GM19455 (cell line): ENCODE measurements around the gene PNPLA1.
"Not testable (repeated sequence)": the region's sequence is repeated elsewhere in the genome, so short reads cannot be mapped to it uniquely, and the experiment has no call there.

ENCODE experiments used
- ATAC-seq: cut with Tn5 transposase; IDR thresholded peaks from one replicate; pipeline ENCODE4 v1.9.1; 2021; ENCODE audit not compliant: unreplicated experiment

Gene PNPLA1

GRCh38 chr6:36333931-36334725, 64.3 kb downstream of the PNPLA1 start:
- no peak for ATAC-seq

GRCh38 chr6:36334832-36335459, 65.1 kb downstream of the PNPLA1 start:
- no peak for ATAC-seq

GRCh38 chr6:36335465-36336207, 65.8 kb downstream of the PNPLA1 start:
- ATAC-seq, result no peak

- ATAC-seq, result no peak
Observed at GRCh38 chr6:36336208-36336710, 66.4 kb downstream of the PNPLA1 start.

DNA sequence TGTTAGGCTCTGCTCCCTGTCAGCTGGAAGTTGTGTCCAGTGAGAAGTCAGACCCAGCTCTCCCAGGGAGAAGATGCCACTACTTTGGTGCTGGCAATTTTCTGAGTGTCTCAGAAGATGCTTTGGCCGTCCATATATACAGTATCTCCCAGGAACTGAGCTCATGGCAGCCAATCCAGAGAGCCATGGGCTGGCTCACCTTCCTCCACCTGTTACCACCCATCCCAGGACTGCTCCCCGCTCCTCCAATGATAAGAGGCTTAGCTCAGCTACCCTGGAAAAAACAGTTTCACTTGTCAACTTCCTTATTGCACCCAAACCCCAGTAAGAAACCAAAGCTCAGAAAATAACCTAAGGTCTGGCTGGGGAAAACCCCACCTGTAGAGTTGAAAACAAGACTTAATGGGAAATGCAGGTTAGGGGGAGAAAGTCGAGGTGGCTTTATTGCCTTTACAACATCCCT, 67.0 kb downstream of the PNPLA1 start, which contains the start of gene BNIP5:
Gene BNIP5 (minus strand): TSS at position 110 of the 463 bp plus-strand sequence. CDS start 6,198 bp downstream, outside the sequence.
- ATAC-seq, result no peak

DNA sequence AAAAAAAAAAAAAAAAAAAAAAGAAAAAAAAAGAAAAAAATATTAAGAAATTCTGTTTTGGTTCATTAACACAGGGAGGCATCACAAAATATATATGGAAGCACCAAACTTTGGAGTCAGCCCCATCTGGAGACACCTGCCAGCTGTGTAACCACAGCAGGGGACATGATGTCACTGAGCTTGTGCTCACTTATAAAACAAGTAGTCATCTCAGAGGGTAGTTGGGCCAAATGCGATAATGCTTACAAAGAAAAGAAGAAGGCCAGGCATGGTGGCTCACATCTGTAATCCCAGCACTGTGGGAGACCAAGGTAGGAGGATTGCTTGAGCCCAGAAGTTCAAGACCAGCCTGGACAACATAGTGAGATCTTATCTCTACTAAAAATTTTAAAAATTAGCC, 68.0 kb downstream of the PNPLA1 start:
- no peak for ATAC-seq

- not testable (repeated sequence) for ATAC-seq
Observed at GRCh38 chr6:36338223-36338622, 68.4 kb downstream of the PNPLA1 start.

DNA sequence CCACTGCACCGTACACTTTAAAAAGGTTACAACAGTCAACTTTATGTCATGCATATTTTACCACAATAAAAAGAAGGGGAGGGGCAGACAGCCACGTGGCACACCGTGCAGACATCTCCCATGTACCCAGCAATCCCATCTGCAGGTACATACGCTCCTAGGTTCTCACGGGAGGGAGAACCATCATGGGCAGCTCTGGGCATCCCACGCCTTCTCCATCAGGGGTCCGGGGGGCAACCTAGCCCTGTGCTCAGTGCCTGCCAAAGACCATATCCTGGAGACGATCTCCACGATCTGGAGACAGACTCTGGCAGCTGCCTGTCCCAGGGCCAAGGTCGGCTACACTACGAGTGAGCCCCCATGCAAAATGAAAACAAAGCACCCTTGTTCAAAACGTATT, 69.3 kb downstream of the PNPLA1 start:
- no peak for ATAC-seq

GRCh38 chr6:36340306-36340617, 70.4 kb downstream of the PNPLA1 start:
- no peak for ATAC-seq

DNA sequence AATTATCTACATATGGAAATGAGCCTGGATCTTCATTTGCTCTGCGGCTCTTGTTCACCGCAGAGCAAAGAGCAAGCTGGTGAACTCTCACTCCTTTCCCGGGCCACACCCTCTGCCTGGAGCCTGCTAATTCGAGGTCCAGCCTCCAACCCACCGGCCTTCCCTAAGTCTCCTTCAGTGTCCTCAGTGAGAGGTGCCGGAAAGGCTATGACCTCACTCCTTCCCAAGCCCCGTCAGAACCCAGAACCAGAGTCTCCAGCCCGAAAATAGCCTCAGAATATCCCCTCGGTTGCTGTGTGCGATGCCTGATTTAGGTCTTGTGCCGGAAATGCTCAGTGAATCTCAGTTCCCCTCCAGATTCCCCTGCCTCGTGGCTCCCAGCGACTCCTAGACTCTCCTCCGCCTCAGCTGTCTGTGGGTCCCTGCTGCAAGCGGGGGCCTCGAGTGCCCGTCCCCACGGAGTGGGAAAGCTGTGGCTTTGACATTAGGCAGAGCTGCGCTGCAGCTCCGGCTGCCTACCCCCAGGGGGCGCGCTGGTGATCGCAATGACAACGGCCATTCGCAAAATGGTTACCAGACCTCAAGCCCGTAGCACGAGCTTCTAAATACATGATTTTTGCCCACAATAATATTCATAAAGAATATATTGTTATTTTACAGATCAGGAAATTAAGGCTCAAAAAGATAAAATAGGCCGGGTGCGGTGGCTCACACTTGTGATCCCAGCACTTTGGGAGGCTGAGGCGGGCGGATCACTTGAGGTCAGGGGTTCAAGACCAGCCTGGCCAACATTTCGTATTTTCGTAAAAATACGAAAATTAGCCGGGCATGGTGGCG, 71.0 kb downstream of the PNPLA1 start:
- no peak for ATAC-seq

DNA sequence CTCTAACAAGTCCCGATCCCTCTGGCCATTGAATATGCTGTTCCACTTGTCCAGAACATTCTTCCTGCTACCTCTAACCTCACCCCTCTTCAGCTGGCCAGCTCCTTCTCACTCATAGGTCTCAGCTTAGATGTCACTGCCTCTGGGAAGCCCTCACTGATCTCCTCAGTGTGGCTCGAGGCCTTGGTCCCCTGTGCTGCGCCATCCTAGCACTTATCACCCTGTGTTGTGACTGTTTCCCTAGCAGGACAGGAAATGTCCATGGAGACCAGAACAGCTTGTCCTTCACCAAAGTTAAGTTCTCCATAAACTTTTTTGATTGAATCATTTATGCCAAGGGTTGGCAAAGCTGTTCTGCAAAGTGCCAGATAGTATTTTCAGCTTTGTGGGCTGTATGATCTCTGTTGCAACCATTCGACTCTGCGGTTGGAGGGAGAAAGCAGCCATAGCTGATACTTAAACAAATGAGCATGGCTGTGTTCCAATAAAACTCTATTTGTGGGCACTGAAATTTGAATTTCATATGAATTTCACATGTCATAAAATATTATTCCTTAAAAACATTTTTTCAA, 73.3 kb downstream of the PNPLA1 start:
- no peak for ATAC-seq

- no peak for ATAC-seq
Observed at GRCh38 chr6:36345681-36346466, 76.0 kb downstream of the PNPLA1 start.

DNA sequence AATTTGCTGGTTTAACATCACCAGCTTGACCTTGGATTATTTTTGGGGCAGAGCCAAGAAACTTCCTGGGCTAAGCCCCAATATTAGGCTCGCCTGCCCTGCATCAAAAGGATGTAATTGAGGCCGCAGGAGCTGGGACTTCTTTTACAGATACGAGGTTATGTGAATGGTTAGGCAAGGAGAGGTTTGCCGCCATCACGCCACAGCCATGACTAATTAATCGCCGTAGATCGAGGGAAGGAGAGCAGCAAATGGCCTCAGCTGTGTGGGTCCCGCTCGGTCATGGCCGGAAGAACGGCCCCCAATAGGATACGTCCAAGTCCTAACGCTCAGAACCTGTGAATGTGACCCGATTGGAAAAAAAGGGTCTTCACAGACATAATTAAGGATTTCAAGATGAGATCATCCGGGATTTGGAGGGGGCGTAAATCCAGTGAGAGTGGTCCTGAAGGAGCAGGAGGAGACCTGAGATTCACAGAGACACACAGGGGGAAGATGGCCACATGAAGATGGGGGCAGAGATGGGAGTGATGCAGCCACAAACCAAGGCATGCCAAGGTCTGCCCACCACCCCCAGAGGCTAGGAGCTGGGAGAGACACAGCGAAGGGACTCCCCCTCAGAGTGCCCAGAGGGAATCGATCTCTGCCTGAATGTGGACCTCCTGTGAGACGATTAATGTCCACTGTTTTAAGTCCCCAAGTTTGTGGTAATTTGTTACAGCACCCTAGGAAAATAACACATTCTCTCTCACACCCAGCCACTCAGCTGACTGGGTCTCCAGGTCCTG, 76.8 kb downstream of the PNPLA1 start:
- ATAC-seq, result no peak

DNA sequence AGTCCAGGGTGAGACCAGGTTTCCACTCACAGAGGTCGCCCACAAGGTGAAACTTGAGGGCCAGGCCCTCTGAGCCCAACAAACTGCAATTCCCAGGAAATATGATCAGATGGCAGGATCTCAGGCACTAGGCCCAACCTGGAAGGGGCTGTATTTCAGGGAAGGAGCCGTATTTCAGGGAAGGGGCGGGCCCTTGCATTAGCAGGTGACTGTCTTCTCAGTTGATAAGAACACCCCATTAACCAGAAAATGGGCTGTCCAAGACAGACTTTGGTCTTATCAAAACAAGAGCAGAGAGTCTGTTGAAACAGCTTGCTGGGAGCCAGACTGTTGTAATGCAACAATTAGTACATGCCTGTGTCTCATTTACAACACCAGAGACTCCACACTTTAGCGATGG, 77.8 kb downstream of the PNPLA1 start:
- ATAC-seq, result no peak

- ATAC-seq, result no peak
Observed at GRCh38 chr6:36349240-36349639, 79.4 kb downstream of the PNPLA1 start.

- no peak for ATAC-seq
Observed at GRCh38 chr6:36350082-36350481, 80.2 kb downstream of the PNPLA1 start.

GRCh38 chr6:36350681-36351571, 81.1 kb downstream of the PNPLA1 start:
- no peak for ATAC-seq
